NCI-H774 (cell line): ENCODE results near the gene DYDC2.
"Not testable (repeated sequence)": the region's sequence is repeated elsewhere in the genome, so short reads cannot be mapped to it uniquely, and the experiment has no call there.

Experiments
- DNase-seq: peaks from one replicate; lab custom pipeline; 2025; lab: John Stamatoyannopoulos, UW

The DYDC2 gene

GRCh38 chr10:80356563-80356988 is at the start of gene DYDC2, which contains the start of gene DYDC1:
Gene DYDC2, plus strand, starts transcription at chr10:80356781. Its CDS starts 5,663 bp downstream, at chr10:80362444.
Gene DYDC1, minus strand, starts transcription at chr10:80356755. Its CDS starts 4,154 bp downstream, at chr10:80352601.
- peak; percentile 78 for DNase-seq

- no peak for DNase-seq
Measured at GRCh38 chr10:80313523-80313922, 43.1 kb upstream of the DYDC2 start.

- DNase-seq: no peak
Measured at GRCh38 chr10:80315391-80315790, 41.2 kb upstream of the DYDC2 start.

- no peak for DNase-seq
Measured at GRCh38 chr10:80318742-80319141, 37.8 kb upstream of the DYDC2 start.

GRCh38 chr10:80319318-80319717 is 37.3 kb upstream of the DYDC2 start:
- no peak for DNase-seq

GRCh38 chr10:80319725-80320290 is 36.8 kb upstream of the DYDC2 start:
- DNase-seq: peak; percentile 5

- no peak for DNase-seq
Measured at GRCh38 chr10:80320377-80320776, 36.2 kb upstream of the DYDC2 start.

GRCh38 chr10:80321183-80321582 is 35.4 kb upstream of the DYDC2 start:
- no peak for DNase-seq

GRCh38 chr10:80322158-80322557 is 34.4 kb upstream of the DYDC2 start:
- no peak for DNase-seq

GRCh38 chr10:80322711-80323110 is 33.9 kb upstream of the DYDC2 start:
- DNase-seq: no peak

- DNase-seq: no peak
Measured at GRCh38 chr10:80323311-80323710, 33.3 kb upstream of the DYDC2 start.

GRCh38 chr10:80324086-80324485 is 32.5 kb upstream of the DYDC2 start:
- DNase-seq: no peak

- DNase-seq: no peak
Measured at GRCh38 chr10:80324891-80325364, 31.7 kb upstream of the DYDC2 start.

GRCh38 chr10:80333983-80334382 is 22.6 kb upstream of the DYDC2 start:
- no peak for DNase-seq

- no peak for DNase-seq
Measured at GRCh38 chr10:80344276-80344675, 12.3 kb upstream of the DYDC2 start.

GRCh38 chr10:80344912-80345311 is 11.7 kb upstream of the DYDC2 start:
- no peak for DNase-seq

GRCh38 chr10:80350251-80350650 is 6.3 kb upstream of the DYDC2 start:
- DNase-seq: no peak

- DNase-seq: no peak
Measured at GRCh38 chr10:80351220-80351619, 5.4 kb upstream of the DYDC2 start.

GRCh38 chr10:80356989-80357850 is 639 bp downstream of the DYDC2 start:
- peak; percentile 64 for DNase-seq

- DNase-seq: no peak
Measured at GRCh38 chr10:80357851-80358125, 1.2 kb downstream of the DYDC2 start.

GRCh38 chr10:80358925-80359324 is 2.3 kb downstream of the DYDC2 start:
- DNase-seq: not testable (repeated sequence)

- no peak for DNase-seq
Measured at GRCh38 chr10:80359644-80360043, 3.1 kb downstream of the DYDC2 start.

- no peak for DNase-seq
Measured at GRCh38 chr10:80365510-80365909, 8.9 kb downstream of the DYDC2 start.

GRCh38 chr10:80371467-80371866 is 14.9 kb downstream of the DYDC2 start:
- no peak for DNase-seq
